Measurements from ENCODE around the gene PODNL1. TPM values are rescaled to one million over a fixed set of nuclear protein-coding genes. Genes with fewer than 3 reads are reported as not detected.

The PODNL1 gene
- total and polyA plus RNA-seq, 2 of the 8 experiments (the other 6 are each of a cell fraction or from before 2014, with no cell fraction given) = 1.0 to 1.5 TPM

DNA sequence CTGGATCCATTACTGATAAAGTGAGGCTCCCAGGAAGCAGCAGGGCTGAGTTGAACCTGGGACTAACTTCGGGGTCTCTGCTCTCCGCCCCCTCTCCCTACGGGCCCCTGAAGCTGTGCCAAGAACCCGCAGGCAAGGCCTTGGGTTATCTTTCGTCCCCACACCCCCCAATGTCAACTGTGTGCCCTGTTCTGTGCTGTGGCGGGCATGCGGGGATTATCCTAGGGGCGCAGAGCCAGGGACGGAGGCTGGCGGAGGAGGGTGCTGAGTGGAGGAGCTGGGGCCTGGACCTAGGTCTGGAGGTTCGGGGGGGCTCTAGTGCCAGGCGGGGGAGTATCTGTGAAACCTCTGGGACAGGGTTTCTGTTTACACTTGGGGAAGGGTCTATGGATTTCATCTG, 41.5 kb upstream of the PODNL1 start (continued):
- TF ChIP-seq EGR1 (IDR thresholded peaks at IDR 0.05; ENCODE audit: borderline replicate concordance, low read depth, low read length) = no peak
- TF ChIP-seq RFX5 (IDR thresholded peaks at IDR 0.05; ENCODE audit: borderline replicate concordance, low read depth, low read length) = no peak
- no peak for TF ChIP-seq SIN3A (conservative IDR thresholded peaks at IDR 0.05 in 1 of 2, IDR thresholded peaks at IDR 0.05 in 1 of 2; ENCODE audit: low read depth in 1 of 2, low read length in 2 of 2)
- no peak for TF ChIP-seq CHD1 (IDR thresholded peaks at IDR 0.05; ENCODE audit: low read depth, low read length)
- no peak for TF ChIP-seq CEBPB (IDR thresholded peaks at IDR 0.05; ENCODE audit: low read depth, low read length)
- no peak for TF ChIP-seq GABPA (IDR thresholded peaks at IDR 0.05; ENCODE audit: borderline replicate concordance, insufficient read depth, low read length)
- TF ChIP-seq HDAC6 (IDR thresholded peaks at IDR 0.05; ENCODE audit: low read depth, low read length) = no peak
- no peak for TF ChIP-seq MAX (IDR thresholded peaks at IDR 0.05)
- TF ChIP-seq, protein P1, sequence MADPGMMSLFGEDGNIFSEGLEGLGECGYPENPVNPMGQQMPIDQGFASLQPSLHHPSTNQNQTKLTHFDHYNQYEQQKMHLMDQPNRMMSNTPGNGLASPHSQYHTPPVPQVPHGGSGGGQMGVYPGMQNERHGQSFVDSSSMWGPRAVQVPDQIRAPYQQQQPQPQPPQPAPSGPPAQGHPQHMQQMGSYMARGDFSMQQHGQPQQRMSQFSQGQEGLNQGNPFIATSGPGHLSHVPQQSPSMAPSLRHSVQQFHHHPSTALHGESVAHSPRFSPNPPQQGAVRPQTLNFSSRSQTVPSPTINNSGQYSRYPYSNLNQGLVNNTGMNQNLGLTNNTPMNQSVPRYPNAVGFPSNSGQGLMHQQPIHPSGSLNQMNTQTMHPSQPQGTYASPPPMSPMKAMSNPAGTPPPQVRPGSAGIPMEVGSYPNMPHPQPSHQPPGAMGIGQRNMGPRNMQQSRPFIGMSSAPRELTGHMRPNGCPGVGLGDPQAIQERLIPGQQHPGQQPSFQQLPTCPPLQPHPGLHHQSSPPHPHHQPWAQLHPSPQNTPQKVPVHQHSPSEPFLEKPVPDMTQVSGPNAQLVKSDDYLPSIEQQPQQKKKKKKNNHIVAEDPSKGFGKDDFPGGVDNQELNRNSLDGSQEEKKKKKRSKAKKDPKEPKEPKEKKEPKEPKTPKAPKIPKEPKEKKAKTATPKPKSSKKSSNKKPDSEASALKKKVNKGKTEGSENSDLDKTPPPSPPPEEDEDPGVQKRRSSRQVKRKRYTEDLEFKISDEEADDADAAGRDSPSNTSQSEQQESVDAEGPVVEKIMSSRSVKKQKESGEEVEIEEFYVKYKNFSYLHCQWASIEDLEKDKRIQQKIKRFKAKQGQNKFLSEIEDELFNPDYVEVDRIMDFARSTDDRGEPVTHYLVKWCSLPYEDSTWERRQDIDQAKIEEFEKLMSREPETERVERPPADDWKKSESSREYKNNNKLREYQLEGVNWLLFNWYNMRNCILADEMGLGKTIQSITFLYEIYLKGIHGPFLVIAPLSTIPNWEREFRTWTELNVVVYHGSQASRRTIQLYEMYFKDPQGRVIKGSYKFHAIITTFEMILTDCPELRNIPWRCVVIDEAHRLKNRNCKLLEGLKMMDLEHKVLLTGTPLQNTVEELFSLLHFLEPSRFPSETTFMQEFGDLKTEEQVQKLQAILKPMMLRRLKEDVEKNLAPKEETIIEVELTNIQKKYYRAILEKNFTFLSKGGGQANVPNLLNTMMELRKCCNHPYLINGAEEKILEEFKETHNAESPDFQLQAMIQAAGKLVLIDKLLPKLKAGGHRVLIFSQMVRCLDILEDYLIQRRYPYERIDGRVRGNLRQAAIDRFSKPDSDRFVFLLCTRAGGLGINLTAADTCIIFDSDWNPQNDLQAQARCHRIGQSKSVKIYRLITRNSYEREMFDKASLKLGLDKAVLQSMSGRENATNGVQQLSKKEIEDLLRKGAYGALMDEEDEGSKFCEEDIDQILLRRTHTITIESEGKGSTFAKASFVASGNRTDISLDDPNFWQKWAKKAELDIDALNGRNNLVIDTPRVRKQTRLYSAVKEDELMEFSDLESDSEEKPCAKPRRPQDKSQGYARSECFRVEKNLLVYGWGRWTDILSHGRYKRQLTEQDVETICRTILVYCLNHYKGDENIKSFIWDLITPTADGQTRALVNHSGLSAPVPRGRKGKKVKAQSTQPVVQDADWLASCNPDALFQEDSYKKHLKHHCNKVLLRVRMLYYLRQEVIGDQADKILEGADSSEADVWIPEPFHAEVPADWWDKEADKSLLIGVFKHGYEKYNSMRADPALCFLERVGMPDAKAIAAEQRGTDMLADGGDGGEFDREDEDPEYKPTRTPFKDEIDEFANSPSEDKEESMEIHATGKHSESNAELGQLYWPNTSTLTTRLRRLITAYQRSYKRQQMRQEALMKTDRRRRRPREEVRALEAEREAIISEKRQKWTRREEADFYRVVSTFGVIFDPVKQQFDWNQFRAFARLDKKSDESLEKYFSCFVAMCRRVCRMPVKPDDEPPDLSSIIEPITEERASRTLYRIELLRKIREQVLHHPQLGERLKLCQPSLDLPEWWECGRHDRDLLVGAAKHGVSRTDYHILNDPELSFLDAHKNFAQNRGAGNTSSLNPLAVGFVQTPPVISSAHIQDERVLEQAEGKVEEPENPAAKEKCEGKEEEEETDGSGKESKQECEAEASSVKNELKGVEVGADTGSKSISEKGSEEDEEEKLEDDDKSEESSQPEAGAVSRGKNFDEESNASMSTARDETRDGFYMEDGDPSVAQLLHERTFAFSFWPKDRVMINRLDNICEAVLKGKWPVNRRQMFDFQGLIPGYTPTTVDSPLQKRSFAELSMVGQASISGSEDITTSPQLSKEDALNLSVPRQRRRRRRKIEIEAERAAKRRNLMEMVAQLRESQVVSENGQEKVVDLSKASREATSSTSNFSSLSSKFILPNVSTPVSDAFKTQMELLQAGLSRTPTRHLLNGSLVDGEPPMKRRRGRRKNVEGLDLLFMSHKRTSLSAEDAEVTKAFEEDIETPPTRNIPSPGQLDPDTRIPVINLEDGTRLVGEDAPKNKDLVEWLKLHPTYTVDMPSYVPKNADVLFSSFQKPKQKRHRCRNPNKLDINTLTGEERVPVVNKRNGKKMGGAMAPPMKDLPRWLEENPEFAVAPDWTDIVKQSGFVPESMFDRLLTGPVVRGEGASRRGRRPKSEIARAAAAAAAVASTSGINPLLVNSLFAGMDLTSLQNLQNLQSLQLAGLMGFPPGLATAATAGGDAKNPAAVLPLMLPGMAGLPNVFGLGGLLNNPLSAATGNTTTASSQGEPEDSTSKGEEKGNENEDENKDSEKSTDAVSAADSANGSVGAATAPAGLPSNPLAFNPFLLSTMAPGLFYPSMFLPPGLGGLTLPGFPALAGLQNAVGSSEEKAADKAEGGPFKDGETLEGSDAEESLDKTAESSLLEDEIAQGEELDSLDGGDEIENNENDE (IDR thresholded peaks at IDR 0.05; ENCODE audit: insufficient replicate concordance, low read length) = no peak
- TF ChIP-seq CTBP2 (IDR thresholded peaks at IDR 0.05; ENCODE audit: borderline replicate concordance, insufficient read depth, insufficient read length, low read length) = no peak
- no peak for TF ChIP-seq RNF2 (IDR thresholded peaks at IDR 0.05; ENCODE audit: borderline replicate concordance, low read depth, low read length, missing control alignments, poor library complexity, severe bottlenecking)

Measured in H1 (cell line).